Activated CD8-positive, alpha-beta memory T cell treated with anti-CD3 and anti-CD28 coated beads, Interleukin-2, amount 50 U/mL, for 4 hours (primary cell): ENCODE measurements around the gene FAM174B.

Experiments used
- DNase-seq: peaks from one replicate; pipeline ENCODE4 v3.0.0-alpha.2; 2020

The FAM174B gene

GRCh38 chr15:92596623-92597022, 59.0 kb downstream of the FAM174B start:
- no peak for DNase-seq

GRCh38 chr15:92595506-92596381, 59.8 kb downstream of the FAM174B start:
- no peak for DNase-seq

- no peak for DNase-seq
Observed at GRCh38 chr15:92591275-92591674, 64.3 kb downstream of the FAM174B start.

- DNase-seq = no peak
Observed at GRCh38 chr15:92586966-92587365, 68.6 kb downstream of the FAM174B start.

- no peak for DNase-seq
Observed at GRCh38 chr15:92586383-92586942, 69.1 kb downstream of the FAM174B start.

GRCh38 chr15:92584105-92584504, 71.5 kb downstream of the FAM174B start:
- DNase-seq = no peak

GRCh38 chr15:92583096-92584034, 72.2 kb downstream of the FAM174B start:
- no peak for DNase-seq

GRCh38 chr15:92582206-92582605, 73.4 kb downstream of the FAM174B start:
- no peak for DNase-seq

- no peak for DNase-seq
Observed at GRCh38 chr15:92580933-92581445, 74.6 kb downstream of the FAM174B start.

GRCh38 chr15:92580521-92580920, 75.1 kb downstream of the FAM174B start:
- DNase-seq = no peak

GRCh38 chr15:92579931-92580470, 75.6 kb downstream of the FAM174B start:
- DNase-seq = no peak

GRCh38 chr15:92579486-92579885, 76.1 kb downstream of the FAM174B start:
- no peak for DNase-seq

- no peak for DNase-seq
Observed at GRCh38 chr15:92578096-92578835, 77.3 kb downstream of the FAM174B start.

- DNase-seq = no peak
Observed at GRCh38 chr15:92576597-92577200, 78.9 kb downstream of the FAM174B start.

GRCh38 chr15:92574566-92574965, 81.0 kb downstream of the FAM174B start:
- DNase-seq = no peak

GRCh38 chr15:92574161-92574560, 81.4 kb downstream of the FAM174B start:
- DNase-seq = no peak

GRCh38 chr15:92571824-92572223, 83.8 kb downstream of the FAM174B start:
- no peak for DNase-seq

- no peak for DNase-seq
Observed at GRCh38 chr15:92570391-92570790, 85.2 kb downstream of the FAM174B start.

GRCh38 chr15:92569778-92570177, 85.8 kb downstream of the FAM174B start:
- no peak for DNase-seq
